Measurements from ENCODE around the gene OASL. TPM values are rescaled to one million over a fixed set of nuclear protein-coding genes. Genes with fewer than 3 reads are reported as not detected.

The OASL gene
- total and polyA plus RNA-seq, 2 experiments from 2014 or later = 0.13 to 0.54 TPM

DNA sequence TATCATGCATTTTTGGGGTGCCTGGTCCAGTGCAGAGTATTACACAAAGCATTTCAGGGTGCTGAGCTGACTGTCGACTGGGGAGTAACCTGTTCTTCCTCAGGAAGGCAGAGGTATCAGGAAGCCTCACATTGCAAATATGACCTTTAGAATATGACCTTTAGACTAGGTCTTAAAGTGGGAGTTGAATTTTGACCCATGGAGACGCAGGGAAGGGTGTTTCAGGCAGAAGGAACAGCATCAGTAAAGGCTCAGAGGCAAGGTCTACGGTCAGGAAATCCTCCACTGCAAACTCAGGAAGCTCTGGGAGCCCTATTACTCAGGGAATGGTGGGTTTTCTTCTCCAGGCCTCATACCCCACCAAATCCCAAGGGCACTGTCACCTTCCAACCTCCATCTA lies 49.4 kb downstream of the OASL start:
- DNase-seq = no peak
- no peaks in the 10 kb centered on the region for H3K79me2 ChIP-seq (ENCODE audit: insufficient read depth)
- H3K4me1 ChIP-seq (ENCODE audit: insufficient read depth) = no peaks in the 10 kb centered on the region
- H3K9ac ChIP-seq = no peak overlapping the region
- H3K4me3 ChIP-seq = no peak overlapping the region
- no peak overlapping the region for H3K27ac ChIP-seq
- TF ChIP-seq EZH2 (IDR thresholded peaks at IDR 0.05; ENCODE audit: insufficient read depth, poor library complexity, severe bottlenecking) (no peak), EZH2phosphoT487 (IDR thresholded peaks at IDR 0.05; ENCODE audit: insufficient read depth, low read depth) (no peak)
- 65 to 71% methylated on average over 3 of the region's 3 CpGs for WGBS, 2 experiments (ENCODE audit: low coverage in 1 of 2, low lambda C conversion rate in 2 of 2, missing lambda C conversion rate in 2 of 2)
- no peaks in the 10 kb centered on the region for H3F3A ChIP-seq (ENCODE audit: insufficient read depth)
- no peaks in the 10 kb centered on the region for H3K9me2 ChIP-seq (ENCODE audit: insufficient read depth)
- peaks cover 4% of the 10 kb centered on the region; the same call in 1 of the 2 replicates for H3K27me3 ChIP-seq (replicated peaks; ENCODE audit: insufficient read depth)
- H2AFZ ChIP-seq = no peak overlapping the region
- in situ Hi-C loops (cut with MboI) = no loop called here
- H3K9me3 ChIP-seq (ENCODE audit: low read depth) = no peaks in the 10 kb centered on the region
- H3K4me2 ChIP-seq (ENCODE audit: unreplicated experiment) = no peak overlapping the region
- H3K36me3 ChIP-seq (ENCODE audit: low read depth) = no peaks in the 10 kb centered on the region
- no peaks in the 10 kb centered on the region for H4K20me1 ChIP-seq (ENCODE audit: insufficient read depth)

DNA sequence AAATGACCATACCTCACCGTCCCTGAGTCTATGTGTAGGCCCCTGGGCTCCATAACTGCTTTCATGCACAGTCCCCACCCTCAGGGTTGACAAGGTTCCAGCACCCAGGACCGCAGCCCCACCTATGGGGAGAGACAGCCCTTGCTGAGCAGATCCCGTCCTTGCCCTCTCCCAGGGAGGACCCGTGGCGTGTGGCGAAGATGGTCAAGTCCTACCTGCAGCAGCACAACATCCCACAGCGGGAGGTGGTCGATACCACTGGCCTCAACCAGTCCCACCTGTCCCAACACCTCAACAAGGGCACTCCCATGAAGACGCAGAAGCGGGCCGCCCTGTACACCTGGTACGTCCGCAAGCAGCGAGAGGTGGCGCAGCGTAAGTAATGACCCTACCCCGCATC lies 50.4 kb downstream of the OASL start:
- Histone ChIP-seq H3K9me3 (ENCODE audit: low read depth) (no peaks in the 10 kb centered on the region), H3K4me3 (no peak overlapping the region), H3K36me3 (ENCODE audit: low read depth) (no peaks in the 10 kb centered on the region), H2AFZ (no peak overlapping the region), H3K79me2 (ENCODE audit: insufficient read depth) (no peaks in the 10 kb centered on the region), H3F3A (ENCODE audit: insufficient read depth) (no peaks in the 10 kb centered on the region), H4K20me1 (ENCODE audit: insufficient read depth) (no peaks in the 10 kb centered on the region), H3K4me2 (ENCODE audit: unreplicated experiment) (no peak overlapping the region), H3K4me1 (ENCODE audit: insufficient read depth) (no peaks in the 10 kb centered on the region), H3K9me2 (ENCODE audit: insufficient read depth) (no peaks in the 10 kb centered on the region), H3K27ac (no peak overlapping the region), H3K27me3 (replicated peaks; ENCODE audit: insufficient read depth) (peaks cover 4% of the 10 kb centered on the region; the same call in 1 of the 2 replicates), H3K9ac (no peak overlapping the region)
- 68 to 71% methylated on average over 17 of the region's 17 CpGs for WGBS, 2 experiments (ENCODE audit: low coverage in 1 of 2, low lambda C conversion rate in 2 of 2, missing lambda C conversion rate in 2 of 2)
- TF ChIP-seq EZH2phosphoT487 (IDR thresholded peaks at IDR 0.05; ENCODE audit: insufficient read depth, low read depth) (no peak), EZH2 (IDR thresholded peaks at IDR 0.05; ENCODE audit: insufficient read depth, poor library complexity, severe bottlenecking) (no peak)
- DNase-seq = no peak
- in situ Hi-C loops (cut with MboI) = no loop called here

DNA sequence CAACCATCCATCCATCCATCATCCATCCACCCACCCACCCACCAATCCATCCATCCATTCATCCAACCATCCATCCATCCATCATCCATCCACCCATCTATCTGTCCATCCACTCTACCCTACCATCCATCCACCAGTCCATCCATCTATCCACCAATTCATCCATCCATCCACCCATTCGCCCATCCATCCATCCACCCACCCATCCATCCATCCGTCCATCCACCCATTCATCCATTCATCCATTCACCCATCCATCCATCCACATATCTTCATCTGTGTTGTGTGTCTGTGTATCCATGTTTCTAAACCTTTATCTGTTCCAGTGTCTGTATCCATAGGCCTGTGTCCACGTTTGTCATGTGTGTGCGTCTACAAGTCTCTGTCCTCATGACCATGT lies 50.8 kb downstream of the OASL start:
- Histone ChIP-seq H3K4me2 (ENCODE audit: unreplicated experiment) (no peak overlapping the region), H3K27ac (no peak overlapping the region), H3K4me1 (ENCODE audit: insufficient read depth) (no peaks in the 10 kb centered on the region), H4K20me1 (ENCODE audit: insufficient read depth) (no peaks in the 10 kb centered on the region), H3K79me2 (ENCODE audit: insufficient read depth) (no peaks in the 10 kb centered on the region), H3K9me2 (ENCODE audit: insufficient read depth) (no peaks in the 10 kb centered on the region), H2AFZ (no peak overlapping the region), H3K27me3 (replicated peaks; ENCODE audit: insufficient read depth) (peaks cover 4% of the 10 kb centered on the region; the same call in 1 of the 2 replicates), H3K9me3 (ENCODE audit: low read depth) (no peaks in the 10 kb centered on the region), H3K36me3 (ENCODE audit: low read depth) (no peaks in the 10 kb centered on the region), H3F3A (ENCODE audit: insufficient read depth) (no peaks in the 10 kb centered on the region), H3K4me3 (no peak overlapping the region), H3K9ac (no peak overlapping the region)
- in situ Hi-C loops (cut with MboI) = no loop called here
- TF ChIP-seq EZH2phosphoT487 (IDR thresholded peaks at IDR 0.05; ENCODE audit: insufficient read depth, low read depth) (no peak), EZH2 (IDR thresholded peaks at IDR 0.05; ENCODE audit: insufficient read depth, poor library complexity, severe bottlenecking) (no peak)
- DNase-seq = no peak
- WGBS, 2 experiments (ENCODE audit: low coverage in 1 of 2, low lambda C conversion rate in 2 of 2, missing lambda C conversion rate in 2 of 2) = 44 to 48% methylated on average over 4 of the region's 4 CpGs

DNA sequence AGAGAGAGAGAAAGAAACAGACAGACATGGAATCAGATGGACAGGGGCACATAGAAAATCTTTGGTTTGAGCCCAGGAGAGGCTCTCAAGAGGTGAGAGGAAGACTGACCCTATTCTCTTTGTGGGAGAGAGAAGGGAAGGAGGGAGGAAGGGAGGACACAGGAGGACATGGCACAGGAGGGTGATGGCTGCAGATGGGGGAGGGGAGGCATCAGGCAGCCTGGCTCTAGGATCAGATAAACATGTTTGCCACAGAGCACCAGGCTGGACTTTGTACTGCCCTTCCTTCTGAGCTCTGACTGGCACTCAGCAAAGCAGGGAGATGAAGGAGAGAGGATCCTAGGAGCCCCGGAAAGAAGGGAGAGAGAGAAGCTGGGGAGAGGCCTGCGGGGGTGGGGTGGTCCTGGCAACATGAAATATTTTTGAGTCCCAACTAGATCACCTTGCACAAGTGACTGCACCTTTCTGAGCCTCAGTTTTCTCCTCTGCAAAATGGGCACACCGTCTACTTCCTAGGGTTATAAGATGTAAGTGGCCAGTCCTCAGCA lies 54.6 kb downstream of the OASL start:
- Histone ChIP-seq H3K27me3 (replicated peaks; ENCODE audit: insufficient read depth) (no peaks in the 10 kb centered on the region), H4K20me1 (ENCODE audit: insufficient read depth) (no peaks in the 10 kb centered on the region), H3K4me1 (ENCODE audit: insufficient read depth) (no peaks in the 10 kb centered on the region), H3K36me3 (ENCODE audit: low read depth) (no peaks in the 10 kb centered on the region), H3F3A (ENCODE audit: insufficient read depth) (no peaks in the 10 kb centered on the region), H3K4me3 (no peak overlapping the region), H3K9me2 (ENCODE audit: insufficient read depth) (no peaks in the 10 kb centered on the region), H3K27ac (no peak overlapping the region), H3K9ac (no peak overlapping the region), H3K9me3 (ENCODE audit: low read depth) (no peaks in the 10 kb centered on the region), H3K4me2 (ENCODE audit: unreplicated experiment) (no peak overlapping the region), H3K79me2 (ENCODE audit: insufficient read depth) (no peaks in the 10 kb centered on the region), H2AFZ (no peak overlapping the region)
- 87 to 93% methylated on average over 2 to 3 of the region's 3 CpGs for WGBS, 2 experiments (ENCODE audit: low coverage in 1 of 2, low lambda C conversion rate in 2 of 2, missing lambda C conversion rate in 2 of 2)
- in situ Hi-C loops (cut with MboI) = no loop called here
- DNase-seq = no peak
- TF ChIP-seq EZH2phosphoT487 (IDR thresholded peaks at IDR 0.05; ENCODE audit: insufficient read depth, low read depth) (no peak), EZH2 (IDR thresholded peaks at IDR 0.05; ENCODE audit: insufficient read depth, poor library complexity, severe bottlenecking) (no peak)

DNA sequence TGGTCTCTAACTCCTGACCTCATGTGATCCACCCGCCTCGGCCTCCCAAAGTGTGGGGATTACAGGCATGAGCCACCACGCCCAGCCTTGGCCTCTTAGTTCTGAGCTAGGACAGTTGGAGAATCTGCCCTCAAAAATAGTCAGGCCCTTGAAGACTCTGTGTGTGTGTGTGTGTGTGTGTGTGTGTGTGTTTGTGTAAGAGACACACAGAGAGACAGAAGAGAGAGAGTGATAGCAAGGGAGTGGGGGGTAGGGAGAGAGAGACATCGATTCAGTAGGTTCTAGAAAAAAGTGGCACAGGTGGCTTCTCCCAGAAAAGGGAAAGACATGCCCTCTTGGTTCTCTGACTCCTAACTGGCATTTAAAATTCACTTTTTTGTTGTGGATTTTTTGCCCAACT lies 55.3 kb downstream of the OASL start:
- Histone ChIP-seq H3K9me2 (ENCODE audit: insufficient read depth) (no peaks in the 10 kb centered on the region), H3K9ac (no peak overlapping the region), H3K4me2 (ENCODE audit: unreplicated experiment) (no peak overlapping the region), H3F3A (ENCODE audit: insufficient read depth) (no peaks in the 10 kb centered on the region), H3K4me1 (ENCODE audit: insufficient read depth) (no peaks in the 10 kb centered on the region), H3K4me3 (no peak overlapping the region), H4K20me1 (ENCODE audit: insufficient read depth) (no peaks in the 10 kb centered on the region), H2AFZ (no peak overlapping the region), H3K27me3 (replicated peaks; ENCODE audit: insufficient read depth) (no peaks in the 10 kb centered on the region), H3K9me3 (ENCODE audit: low read depth) (no peaks in the 10 kb centered on the region), H3K79me2 (ENCODE audit: insufficient read depth) (no peaks in the 10 kb centered on the region), H3K27ac (no peak overlapping the region), H3K36me3 (ENCODE audit: low read depth) (no peaks in the 10 kb centered on the region)
- no peak for DNase-seq
- in situ Hi-C loops (cut with MboI) = no loop called here
- 46 to 58% methylated on average over 4 of the region's 4 CpGs for WGBS, 2 experiments (ENCODE audit: low coverage in 1 of 2, low lambda C conversion rate in 2 of 2, missing lambda C conversion rate in 2 of 2)
- TF ChIP-seq EZH2 (IDR thresholded peaks at IDR 0.05; ENCODE audit: insufficient read depth, poor library complexity, severe bottlenecking) (no peak), EZH2phosphoT487 (IDR thresholded peaks at IDR 0.05; ENCODE audit: insufficient read depth, low read depth) (no peak)

Measured in GM23248 (cell line).